A549 (cell line): ENCODE results near the gene TPRKB.
"Not testable (repeated sequence)": the region's sequence is repeated elsewhere in the genome, so short reads cannot be mapped to it uniquely, and the experiment has no call there.

Experiments
- BHLHE40 ChIP-seq: IDR thresholded peaks from 2 replicates; pipeline ENCODE4 v1.6.1; 2012; ENCODE audit warnings: low read depth, low read length, inconsistent platforms
- CHD4 ChIP-seq: fragments of 200-600 bp; sonication (generic); IDR thresholded peaks from 2 replicates; pipeline ENCODE4 v1.6.1; 2016; ENCODE audit warnings: antibody characterized with exemption, mild to moderate bottlenecking, borderline replicate concordance
- CTCF ChIP-seq: fragments of >200 bp; sonication (Bioruptor Twin); formaldehyde crosslinking; IDR thresholded peaks from 3 replicates; pipeline ENCODE4 v1.5.1; 2016
- ELK1 ChIP-seq: fragments of 150-350 bp; IDR thresholded peaks from 2 replicates; pipeline ENCODE4 v1.6.1; 2014; ENCODE audit warnings: low read depth, mild to moderate bottlenecking, low read length
- EP300 ChIP-seq, 2 experiments: fragments of >200 bp; sonication (Bioruptor Twin); formaldehyde crosslinking; IDR thresholded peaks; 2 replicates in 1 of 2; 3 replicates in 1 of 2; pipeline ENCODE4 v1.6.1; 2016 to 2017
- HMGXB4 ChIP-seq: fragments of 250-450 bp; sonication (Bioruptor Pico); IDR thresholded peaks from 2 replicates; pipeline ENCODE4 v1.5.0; 2021; ENCODE audit warnings: mild to moderate bottlenecking, moderate library complexity, borderline replicate concordance
- JUN ChIP-seq, 2 experiments: fragments of >200 bp; sonication (Bioruptor Twin); formaldehyde crosslinking; IDR thresholded peaks; 2 replicates in 1 of 2; 3 replicates in 1 of 2; pipeline ENCODE4 v1.6.1; 2016 to 2017
- JUNB ChIP-seq: fragments of >200 bp; sonication (Bioruptor Twin); formaldehyde crosslinking; IDR thresholded peaks from 2 replicates; pipeline ENCODE4 v1.6.1; 2016
- MAX ChIP-seq: IDR thresholded peaks from 2 replicates; pipeline ENCODE4 v1.6.1; 2012
- MAZ ChIP-seq: fragments of 150-350 bp; IDR thresholded peaks from 2 replicates; pipeline ENCODE4 v1.6.1; 2014; ENCODE audit warnings: antibody characterized with exemption, low read depth, low read length, borderline replicate concordance
- MYC ChIP-seq: IDR thresholded peaks from 2 replicates; pipeline ENCODE4 v1.6.1; 2012; ENCODE audit warnings: mild to moderate bottlenecking, inconsistent platforms, low read length, improper control_type of control experiment, borderline replicate concordance
- POLR2A ChIP-seq: IDR thresholded peaks from 2 replicates; pipeline ENCODE4 v1.6.1; 2012; ENCODE audit warnings: mild to moderate bottlenecking, low read length
- RAD21 ChIP-seq, 2 experiments: fragments of >200 bp in 1 of 2; sonication (Bioruptor Twin) in 1 of 2; formaldehyde crosslinking in 1 of 2; IDR thresholded peaks in 1 of 2; conservative IDR thresholded peaks in 1 of 2; 2 replicates in 1 of 2; 3 replicates in 1 of 2; pipeline ENCODE4 v1.6.1; 2012 to 2018; ENCODE audit warnings: inconsistent platforms in 1 of 2

- TF ChIP-seq CTCF; RAD21 (conservative IDR thresholded peaks at IDR 0.05 in 1 of 2, IDR thresholded peaks at IDR 0.05 in 1 of 2); CHD4; POLR2A; MAX; HMGXB4; MAZ; EP300 (IDR thresholded peaks at IDR 0.05); MYC; JUNB; ELK1; BHLHE40; JUN (IDR thresholded peaks at IDR 0.05): not testable (repeated sequence)
Measured at GRCh38 chr2:73778867-73779466, 41.8 kb upstream of the TPRKB start.
